ENCODE results near the gene MORN4. TPM values are rescaled to one million over a fixed set of nuclear protein-coding genes. Genes with fewer than 3 reads are reported as not detected.

Gene MORN4
- 45.3 TPM for polyA plus RNA-seq (2013, experiment 1 of 2)
- polyA plus RNA-seq (2013, experiment 2 of 2), result 47.1 TPM

DNA sequence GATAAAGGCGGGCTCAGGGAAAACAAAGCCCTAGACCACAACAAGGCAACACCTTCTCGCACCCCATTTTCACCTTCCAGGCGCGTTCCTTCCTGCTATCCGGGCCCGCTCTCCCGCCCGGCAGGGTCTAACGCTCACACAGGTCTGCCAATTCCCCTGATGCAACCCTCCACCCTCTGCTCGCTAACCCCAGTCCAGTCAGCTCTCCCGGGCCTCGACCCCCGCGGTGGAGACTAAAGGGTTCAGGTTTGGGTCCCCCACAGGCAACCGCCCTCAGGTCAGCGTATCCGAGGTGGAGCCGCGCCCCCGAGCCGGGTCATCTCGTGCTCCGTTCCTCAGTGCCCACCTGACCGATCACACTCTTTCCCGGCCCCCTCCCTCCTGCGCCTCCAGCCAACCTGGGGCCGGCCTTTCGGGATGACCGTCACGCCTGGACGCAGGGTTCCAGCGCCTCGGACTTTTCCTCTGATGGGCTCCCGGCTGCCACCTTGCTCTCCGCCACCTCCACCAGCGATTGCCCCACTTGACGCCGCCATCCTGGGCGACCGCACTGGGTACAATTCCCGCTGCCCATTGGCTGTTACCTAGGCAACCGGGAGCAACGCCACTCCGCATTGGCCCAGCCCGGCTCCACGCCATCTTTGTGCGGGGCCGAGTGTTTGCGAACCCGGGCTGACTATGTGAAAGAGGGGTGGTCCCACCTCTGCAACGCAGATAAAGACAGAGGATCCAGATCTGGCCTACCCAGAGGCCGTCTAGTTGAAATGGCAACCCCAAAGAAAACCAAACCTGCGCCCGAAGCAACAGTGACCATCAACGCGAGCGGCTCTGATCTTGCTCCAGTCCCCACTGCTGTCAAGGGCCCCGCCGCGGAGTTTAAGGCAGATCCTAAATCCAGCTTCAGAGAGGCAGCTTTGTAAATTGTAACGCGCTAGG is at the start of gene MORN4:
Gene MORN4 (minus strand): TSS at position 552 of the 936 bp plus-strand sequence. CDS start 13,847 bp downstream, outside the sequence.
- Histone ChIP-seq H3K4me1 (ENCODE audit: control insufficient read depth in 2 of 2, insufficient read depth in 1 of 2, low read depth in 1 of 2, low read length in 2 of 2) (peaks cover 0 to 7% of the 10 kb centered on the region in 2 donors), H4K8ac (ENCODE audit: low read depth, low read length) (no peak within 1 kb of the TSS), H3K79me1 (ENCODE audit: low read depth, low read length) (no peaks in the 10 kb centered on the region), H2BK12ac (ENCODE audit: low read length) (no peak within 1 kb of the TSS), H3K27ac (replicated peaks; ENCODE audit: low read length) (peak within 1 kb of the TSS; percentile 53), H3K27me3 (ENCODE audit: control insufficient read depth in 3 of 3, insufficient read depth in 3 of 3, low read depth in 1 of 3, low read length in 3 of 3) (no peaks in the 10 kb centered on the region), H2AK5ac (ENCODE audit: low read depth, low read length) (no peak within 1 kb of the TSS), H3K23ac (ENCODE audit: low read depth, low read length, poor library complexity) (peak within 1 kb of the TSS; percentile 59), H3K4ac (ENCODE audit: low read length) (no peak within 1 kb of the TSS), H2BK120ac (ENCODE audit: low read depth, low read length) (no peak within 1 kb of the TSS), H3K9ac (ENCODE audit: low read depth, low read length, poor library complexity) (peak within 1 kb of the TSS; percentile 93), H3K18ac (ENCODE audit: low read length) (peak within 1 kb of the TSS; percentile 93), H3K4me2 (ENCODE audit: insufficient read depth, low read length, poor library complexity, severe bottlenecking) (peak within 1 kb of the TSS; percentile 68), H4K91ac (ENCODE audit: low read depth, low read length, poor library complexity) (no peak within 1 kb of the TSS), H2AFZ (ENCODE audit: low read length) (peak within 1 kb of the TSS; percentile 99), H2BK5ac (ENCODE audit: low read length) (peak within 1 kb of the TSS; percentile 77), H3K4me3 (ENCODE audit: low read length in 2 of 2) (peak within 1 kb of the TSS; percentile 93), H3K36me3 (replicated peaks in 1 of 2; ENCODE audit: control insufficient read depth in 2 of 2, insufficient read depth in 2 of 2, low read length in 2 of 2) (peaks cover 2 to 8% of the 10 kb centered on the region in 2 donors), H2BK15ac (ENCODE audit: low read length) (peak within 1 kb of the TSS; percentile 53), H3K14ac (ENCODE audit: low read length) (peak within 1 kb of the TSS; percentile 47), H3K9me3 (replicated peaks in 1 of 2; ENCODE audit: control insufficient read depth in 2 of 2, insufficient read depth in 1 of 2, low read depth in 1 of 2, low read length in 2 of 2) (no peaks in the 10 kb centered on the region)
- WGBS, 2 donors (ENCODE audit: extremely low coverage in 2 of 2, insufficient read length in 2 of 2, insufficient replicate concordance in 1 of 2), result no CpG with 5 or more reads among the region's 62 CpGs
- peak; percentile 89 for DNase-seq (ENCODE audit: low spot score)

DNA sequence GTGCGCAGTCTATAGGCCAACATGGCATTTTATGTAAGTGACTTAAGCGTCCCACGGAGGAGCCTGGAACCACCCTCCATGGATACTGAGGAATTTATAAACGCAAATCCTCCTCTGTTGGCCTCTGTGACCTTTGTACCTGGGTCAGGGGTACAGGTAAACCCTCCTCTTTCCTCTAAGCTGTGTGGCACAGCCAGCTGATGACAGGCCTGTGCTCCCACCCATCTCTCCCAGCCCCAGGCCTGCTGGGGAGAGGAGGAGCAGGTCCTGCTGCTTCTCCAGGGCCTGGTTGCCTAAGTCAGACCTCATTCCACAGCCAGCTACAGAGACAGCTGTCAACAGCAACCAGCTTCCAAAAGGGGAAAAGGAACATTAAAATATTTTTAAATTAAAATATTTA is 48.7 kb upstream of the MORN4 start:
- Histone ChIP-seq H3K4me3 (ENCODE audit: low read length in 2 of 2) (no peak overlapping the region), H3K4ac (ENCODE audit: low read length) (no peak overlapping the region), H2BK5ac (ENCODE audit: low read length) (no peak overlapping the region), H3K9me3 (replicated peaks in 1 of 2; ENCODE audit: control insufficient read depth in 2 of 2, insufficient read depth in 1 of 2, low read depth in 1 of 2, low read length in 2 of 2) (no peaks in the 10 kb centered on the region), H2BK15ac (ENCODE audit: low read length) (no peak overlapping the region), H3K9ac (ENCODE audit: low read depth, low read length, poor library complexity) (no peak overlapping the region), H3K27me3 (ENCODE audit: control insufficient read depth in 3 of 3, insufficient read depth in 3 of 3, low read depth in 1 of 3, low read length in 3 of 3) (no peaks in the 10 kb centered on the region), H2AFZ (ENCODE audit: low read length) (no peak overlapping the region), H3K36me3 (replicated peaks in 1 of 2; ENCODE audit: control insufficient read depth in 2 of 2, insufficient read depth in 2 of 2, low read length in 2 of 2) (peaks cover 3 to 7% of the 10 kb centered on the region in 2 donors), H3K27ac (replicated peaks; ENCODE audit: low read length) (no peak overlapping the region), H2AK5ac (ENCODE audit: low read depth, low read length) (no peak overlapping the region), H3K18ac (ENCODE audit: low read length) (no peak overlapping the region), H3K23ac (ENCODE audit: low read depth, low read length, poor library complexity) (no peak overlapping the region), H3K4me1 (ENCODE audit: control insufficient read depth in 2 of 2, insufficient read depth in 1 of 2, low read depth in 1 of 2, low read length in 2 of 2) (peaks cover 0 to 5% of the 10 kb centered on the region in 2 donors), H3K79me1 (ENCODE audit: low read depth, low read length) (no peaks in the 10 kb centered on the region), H4K91ac (ENCODE audit: low read depth, low read length, poor library complexity) (no peak overlapping the region), H3K4me2 (ENCODE audit: insufficient read depth, low read length, poor library complexity, severe bottlenecking) (no peak overlapping the region), H2BK12ac (ENCODE audit: low read length) (no peak overlapping the region), H3K14ac (ENCODE audit: low read length) (no peak overlapping the region), H4K8ac (ENCODE audit: low read depth, low read length) (no peak overlapping the region), H2BK120ac (ENCODE audit: low read depth, low read length) (no peak overlapping the region)
- WGBS, 2 donors (ENCODE audit: extremely low coverage in 2 of 2, insufficient read length in 2 of 2, insufficient replicate concordance in 1 of 2), result no CpG with 5 or more reads among the region's 4 CpGs
- DNase-seq (ENCODE audit: low spot score), result no peak

DNA sequence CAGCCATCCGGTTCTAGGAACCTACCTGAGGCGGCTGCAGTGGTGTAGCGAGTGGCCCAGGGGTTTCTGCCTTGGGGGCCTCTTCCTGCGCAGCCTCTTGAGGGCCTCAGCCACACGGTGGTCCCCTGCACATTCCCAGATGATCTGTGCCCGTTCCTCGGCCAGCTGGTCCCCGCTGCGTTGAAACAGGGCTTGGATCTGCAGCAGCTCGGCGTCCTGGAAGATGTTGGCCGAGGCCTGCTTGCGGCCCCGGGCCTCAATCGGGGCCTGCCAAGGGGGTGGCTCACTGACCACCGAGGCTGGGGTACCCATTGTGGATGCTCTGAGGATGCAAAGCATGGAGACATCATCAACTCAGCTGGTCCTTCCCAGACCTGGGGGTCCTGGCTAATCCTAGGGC is 46.3 kb upstream of the MORN4 start:
- Histone ChIP-seq H2BK15ac (ENCODE audit: low read length) (no peak overlapping the region), H3K4me1 (ENCODE audit: control insufficient read depth in 2 of 2, insufficient read depth in 1 of 2, low read depth in 1 of 2, low read length in 2 of 2) (peaks cover 0 to 2% of the 10 kb centered on the region in 2 donors), H2AK5ac (ENCODE audit: low read depth, low read length) (no peak overlapping the region), H3K79me1 (ENCODE audit: low read depth, low read length) (no peaks in the 10 kb centered on the region), H2BK5ac (ENCODE audit: low read length) (no peak overlapping the region), H3K14ac (ENCODE audit: low read length) (no peak overlapping the region), H3K4ac (ENCODE audit: low read length) (no peak overlapping the region), H2AFZ (ENCODE audit: low read length) (no peak overlapping the region), H3K4me3 (ENCODE audit: low read length in 2 of 2) (no peak overlapping the region), H4K91ac (ENCODE audit: low read depth, low read length, poor library complexity) (no peak overlapping the region), H2BK120ac (ENCODE audit: low read depth, low read length) (no peak overlapping the region), H3K4me2 (ENCODE audit: insufficient read depth, low read length, poor library complexity, severe bottlenecking) (no peak overlapping the region), H3K9me3 (replicated peaks in 1 of 2; ENCODE audit: control insufficient read depth in 2 of 2, insufficient read depth in 1 of 2, low read depth in 1 of 2, low read length in 2 of 2) (no peaks in the 10 kb centered on the region), H3K27me3 (ENCODE audit: control insufficient read depth in 3 of 3, insufficient read depth in 3 of 3, low read depth in 1 of 3, low read length in 3 of 3) (no peaks in the 10 kb centered on the region), H3K36me3 (replicated peaks in 1 of 2; ENCODE audit: control insufficient read depth in 2 of 2, insufficient read depth in 2 of 2, low read length in 2 of 2) (peaks cover 14 to 26% of the 10 kb centered on the region in 2 donors), H3K27ac (replicated peaks; ENCODE audit: low read length) (no peak overlapping the region), H4K8ac (ENCODE audit: low read depth, low read length) (no peak overlapping the region), H2BK12ac (ENCODE audit: low read length) (no peak overlapping the region), H3K9ac (ENCODE audit: low read depth, low read length, poor library complexity) (peak overlapping the region; percentile 35), H3K23ac (ENCODE audit: low read depth, low read length, poor library complexity) (no peak overlapping the region), H3K18ac (ENCODE audit: low read length) (no peak overlapping the region)
- DNase-seq (ENCODE audit: low spot score), result no peak
- WGBS, 2 donors (ENCODE audit: extremely low coverage in 2 of 2, insufficient read length in 2 of 2, insufficient replicate concordance in 1 of 2), result no CpG with 5 or more reads among the region's 16 CpGs

All from neuronal stem cell (in vitro differentiated cells).